Testis (tissue), 3 donors: ENCODE data around the gene EYA2. TPM values are rescaled to one million over a fixed set of nuclear protein-coding genes. Genes with fewer than 3 reads are reported as not detected.

Source experiments
- DNase-seq: peaks from one replicate; pipeline ENCODE4 v3.0.0-alpha.2; 2019
- H3K27ac ChIP-seq, 2 donors: fragments of 200-600 bp; sonication (generic); one replicate each; pipeline ENCODE4 v1.5.1; 2019
- H3K27me3 ChIP-seq: fragments of 200-600 bp; sonication (generic); one replicate; pipeline ENCODE4 v1.5.1; 2019
- H3K36me3 ChIP-seq: fragments of 200-600 bp; sonication (generic); one replicate; pipeline ENCODE4 v1.5.1; 2017; ENCODE audit warnings: low read depth; ENCODE audit errors: missing control alignments
- H3K4me1 ChIP-seq: fragments of 200-600 bp; sonication (generic); one replicate; pipeline ENCODE4 v1.5.1; 2019
- H3K4me3 ChIP-seq, 2 donors: fragments of 200-600 bp; sonication (generic); one replicate each; pipeline ENCODE4 v1.5.1; 2017 to 2019
- H3K9me3 ChIP-seq: fragments of 200-600 bp; sonication (generic); one replicate; pipeline ENCODE4 v1.5.1; 2017
- POLR2A ChIP-seq: fragments of 450-650 bp; IDR thresholded peaks from one replicate; pipeline ENCODE4 v1.6.1; 2017; ENCODE audit warnings: antibody characterized with exemption, mild to moderate bottlenecking, moderate library complexity
- WGBS, 2 donors: methylation state at CpG; one replicate each; pipeline ENCODE4 v1.1.5; 2018; 5-methylcytosine and 5-hydroxymethylcytosine counted together
- intact Hi-C: fragments of 100-400 bp; cut with DNase I; formaldehyde crosslinking; loops from one replicate; pipeline ENCODE4 v1.15.1; 2023; ENCODE audit warnings: low total_unique reads
- polyA plus RNA-seq: library from polyadenylated mRNA; stranded (reverse); fragments of 350-450 nt; fragmentation: Illumina TruSeq; extraction: RNeasy Lipid Tissue Mini Kit (QIAGEN cat#74804); gene quantifications from one replicate; pipeline ENCODE4 v1.2.3, GENCODE V29; 2014; ENCODE audit warnings: low read depth, low replicate concordance; ENCODE audit not compliant: insufficient read depth
- total RNA-seq, 2 donors: library from RNA; depleted of rRNA; stranded (reverse); fragments of >200 nt; gene quantifications; one replicate each; pipeline ENCODE4 v1.2.3, GENCODE V29; 2016
- TF ChIP-seq, protein P1 (sequence below), 3 experiments: fragments of 450-650 bp in 2 of 3; fragments of 200-600 bp in 1 of 3; sonication (generic) in 1 of 3; IDR thresholded peaks; one replicate each; pipeline ENCODE4 v1.5.1; 2016 to 2019; ENCODE audit warnings: antibody characterized with exemption in 3 of 3, mild to moderate bottlenecking in 2 of 3, moderate library complexity in 1 of 3

The EYA2 gene
- total and polyA plus RNA-seq, 3 donors from 2014 or later = 14.6 to 17.2 (median 16.2) TPM

GRCh38 chr20:47050996-47051395, 156.4 kb downstream of the EYA2 start:
- H3K9me3 ChIP-seq = no peaks in the 10 kb centered on the region
- peaks cover 6% of the 10 kb centered on the region for H3K4me1 ChIP-seq
- H3K27ac ChIP-seq = no peak overlapping the region
- H3K4me3 ChIP-seq = no peak overlapping the region
- H3K27me3 ChIP-seq = no peaks in the 10 kb centered on the region
- no peaks in the 10 kb centered on the region for H3K36me3 ChIP-seq
- no peak for TF ChIP-seq POLR2A
- TF ChIP-seq, protein P1, sequence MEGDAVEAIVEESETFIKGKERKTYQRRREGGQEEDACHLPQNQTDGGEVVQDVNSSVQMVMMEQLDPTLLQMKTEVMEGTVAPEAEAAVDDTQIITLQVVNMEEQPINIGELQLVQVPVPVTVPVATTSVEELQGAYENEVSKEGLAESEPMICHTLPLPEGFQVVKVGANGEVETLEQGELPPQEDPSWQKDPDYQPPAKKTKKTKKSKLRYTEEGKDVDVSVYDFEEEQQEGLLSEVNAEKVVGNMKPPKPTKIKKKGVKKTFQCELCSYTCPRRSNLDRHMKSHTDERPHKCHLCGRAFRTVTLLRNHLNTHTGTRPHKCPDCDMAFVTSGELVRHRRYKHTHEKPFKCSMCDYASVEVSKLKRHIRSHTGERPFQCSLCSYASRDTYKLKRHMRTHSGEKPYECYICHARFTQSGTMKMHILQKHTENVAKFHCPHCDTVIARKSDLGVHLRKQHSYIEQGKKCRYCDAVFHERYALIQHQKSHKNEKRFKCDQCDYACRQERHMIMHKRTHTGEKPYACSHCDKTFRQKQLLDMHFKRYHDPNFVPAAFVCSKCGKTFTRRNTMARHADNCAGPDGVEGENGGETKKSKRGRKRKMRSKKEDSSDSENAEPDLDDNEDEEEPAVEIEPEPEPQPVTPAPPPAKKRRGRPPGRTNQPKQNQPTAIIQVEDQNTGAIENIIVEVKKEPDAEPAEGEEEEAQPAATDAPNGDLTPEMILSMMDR (IDR thresholded peaks at IDR 0.05) = no peak
- 71 to 72% methylated on average over 14 of the region's 14 CpGs for WGBS, 2 donors
- no peak for DNase-seq
- intact Hi-C loops = no loop called here

DNA sequence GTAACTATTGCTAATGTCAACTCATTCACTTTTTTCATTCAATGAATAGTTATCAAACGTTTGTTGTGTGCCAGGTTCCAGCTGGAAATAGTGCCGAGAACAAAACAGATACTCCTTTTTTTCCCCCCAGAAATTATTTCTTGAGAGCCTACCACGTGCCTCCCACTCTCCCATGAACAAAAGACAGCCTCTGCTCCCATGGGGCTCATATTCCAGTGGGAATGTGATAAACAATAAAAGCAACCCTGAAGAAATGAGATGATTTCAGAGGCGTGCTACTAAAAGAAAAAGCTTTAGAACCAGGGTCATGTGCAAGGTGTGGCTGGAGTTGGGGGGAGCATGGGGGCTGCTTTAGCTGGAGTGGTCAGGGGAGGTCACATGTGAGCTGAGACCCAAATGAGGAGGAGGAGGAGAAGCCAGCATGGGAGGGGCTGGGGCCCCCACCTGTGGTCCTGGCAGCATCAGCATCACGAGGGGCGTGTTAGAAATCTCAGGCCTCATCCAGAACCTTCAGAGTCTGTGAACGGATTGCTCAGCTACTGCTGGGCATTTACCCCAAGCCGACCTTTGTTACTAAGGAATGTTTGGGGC, 157.4 kb downstream of the EYA2 start:
- Histone ChIP-seq H3K27me3 (no peaks in the 10 kb centered on the region), H3K4me1 (peaks cover 6% of the 10 kb centered on the region), H3K36me3 (no peaks in the 10 kb centered on the region), H3K27ac (no peak overlapping the region), H3K9me3 (no peaks in the 10 kb centered on the region), H3K4me3 (no peak overlapping the region)
- intact Hi-C loops = no loop called here
- WGBS, 2 donors = 39 to 53% methylated on average over 8 of the region's 8 CpGs
- no peak for TF ChIP-seq POLR2A
- TF ChIP-seq, protein P1 (IDR thresholded peaks at IDR 0.05) = no peak
- no peak for DNase-seq

DNA sequence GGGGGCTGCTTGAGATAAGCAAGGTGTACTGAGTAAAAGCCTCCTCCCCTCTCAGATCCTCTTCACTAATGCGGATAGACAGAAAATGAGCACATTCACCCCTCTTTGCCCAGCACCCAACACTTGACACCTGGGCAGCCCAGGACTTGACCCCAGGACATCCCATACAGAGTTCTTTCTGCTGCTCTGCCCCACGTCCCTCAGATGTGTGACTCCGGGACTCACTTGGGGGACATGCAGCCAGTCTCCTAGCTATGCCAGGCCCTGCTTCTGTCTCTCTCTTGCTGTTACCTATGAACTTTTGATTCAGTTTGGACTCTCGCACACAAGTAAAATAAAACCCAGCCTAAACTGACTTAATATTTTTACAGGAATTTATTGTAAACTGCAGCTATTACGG, 159.9 kb downstream of the EYA2 start:
- Histone ChIP-seq H3K27me3 (no peaks in the 10 kb centered on the region), H3K36me3 (no peaks in the 10 kb centered on the region), H3K4me3 (no peak overlapping the region), H3K9me3 (no peaks in the 10 kb centered on the region), H3K27ac (no peak overlapping the region), H3K4me1 (peaks cover 6% of the 10 kb centered on the region)
- intact Hi-C loops = no loop called here
- TF ChIP-seq, protein P1 (IDR thresholded peaks at IDR 0.05) = no peak
- TF ChIP-seq POLR2A = no peak
- WGBS, 2 donors = 90 to 95% methylated on average over 5 of the region's 5 CpGs
- DNase-seq = no peak

DNA sequence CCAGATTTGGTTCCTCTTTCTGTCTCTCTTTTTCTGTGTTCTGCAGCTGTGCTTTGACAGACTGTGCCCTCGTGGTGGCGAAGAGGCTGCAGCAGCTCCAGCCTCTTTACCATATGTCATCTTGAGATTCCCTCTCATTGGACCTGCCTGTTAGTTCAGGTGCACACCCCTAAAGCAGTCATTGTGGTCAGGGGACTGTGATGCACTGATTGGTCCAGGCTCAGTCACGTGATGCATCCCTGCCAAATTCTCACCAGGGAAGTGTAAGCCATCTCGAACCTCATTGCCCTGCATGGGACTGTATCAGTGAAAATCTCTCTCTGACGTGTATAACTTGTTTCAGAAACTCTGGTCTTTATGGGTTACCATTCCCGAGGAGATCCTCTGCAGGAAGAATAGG, 160.3 kb downstream of the EYA2 start:
- TF ChIP-seq, protein P1 (IDR thresholded peaks at IDR 0.05) = no peak
- TF ChIP-seq POLR2A = no peak
- Histone ChIP-seq H3K27me3 (no peaks in the 10 kb centered on the region), H3K27ac (no peak overlapping the region), H3K36me3 (no peaks in the 10 kb centered on the region), H3K9me3 (no peaks in the 10 kb centered on the region), H3K4me1 (peaks cover 6% of the 10 kb centered on the region), H3K4me3 (no peak overlapping the region)
- intact Hi-C loops = no loop called here
- 95 to 97% methylated on average over 6 of the region's 6 CpGs for WGBS, 2 donors
- DNase-seq = no peak

DNA sequence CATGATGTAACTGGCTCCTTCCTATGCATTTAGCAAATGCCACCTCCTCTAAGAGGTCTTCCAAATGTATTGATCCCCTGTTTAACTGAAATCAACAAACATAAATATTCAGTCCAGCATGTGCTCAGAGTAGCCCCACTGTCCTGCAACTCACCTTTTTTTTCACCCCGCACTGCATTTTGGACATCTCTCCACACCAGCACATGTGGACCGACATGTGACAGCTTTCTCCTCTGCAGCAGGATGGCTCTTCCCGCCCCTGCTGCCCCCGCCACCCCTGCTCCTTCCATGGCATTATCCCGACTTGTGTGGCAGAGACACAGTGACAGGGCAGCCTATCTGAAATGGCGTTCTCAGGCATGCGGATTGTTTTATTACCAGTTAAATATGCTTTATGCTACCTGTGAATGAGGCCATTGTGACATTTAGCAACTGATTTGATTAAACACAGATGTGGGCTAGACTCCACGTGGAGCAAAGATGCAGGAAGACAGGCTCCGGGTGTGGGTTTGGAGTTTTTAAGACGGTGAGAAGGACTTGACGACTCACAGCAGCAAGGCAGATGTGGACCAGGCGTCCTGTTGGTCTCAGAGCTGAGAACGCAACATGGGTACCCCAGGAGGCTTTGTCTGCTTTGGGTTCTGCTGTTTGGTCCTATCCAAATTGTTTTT, 161.2 kb downstream of the EYA2 start:
- WGBS, 2 donors = 51 to 64% methylated on average over 13 of the region's 13 CpGs
- no peaks in the 10 kb centered on the region for H3K36me3 ChIP-seq
- H3K27ac ChIP-seq = no peak overlapping the region
- peaks cover 6% of the 10 kb centered on the region for H3K4me1 ChIP-seq
- H3K27me3 ChIP-seq = no peaks in the 10 kb centered on the region
- intact Hi-C loops = no loop called here
- DNase-seq = no peak
- no peak for TF ChIP-seq POLR2A
- TF ChIP-seq, protein P1 (IDR thresholded peaks at IDR 0.05) = no peak
- no peak overlapping the region for H3K4me3 ChIP-seq
- H3K9me3 ChIP-seq = no peaks in the 10 kb centered on the region
